Hepatocyte (in vitro differentiated cells): ENCODE results near the gene GNG7. TPM values are rescaled to one million over a fixed set of nuclear protein-coding genes. Genes with fewer than 3 reads are reported as not detected.

Experiments used
- DNase-seq: peaks from one replicate; pipeline ENCODE4 v3.0.0-alpha.2; 2016; ENCODE audit warnings: low spot score
- H2AFZ ChIP-seq: fragments of 200-600 bp; sonication (generic); 2 replicates; pipeline ENCODE4 v1.6.0; 2016; ENCODE audit warnings: antibody characterized with exemption, mild to moderate bottlenecking
- H3K27ac ChIP-seq: fragments of 200-600 bp; sonication (generic); 2 replicates; pipeline ENCODE4 v1.5.1; 2016; ENCODE audit warnings: mild to moderate bottlenecking
- H3K27me3 ChIP-seq: fragments of 200-600 bp; sonication (generic); 2 replicates; pipeline ENCODE4 v1.6.1; 2016
- H3K36me3 ChIP-seq: fragments of 200-600 bp; sonication (generic); replicated peaks from 2 replicates; pipeline ENCODE4 v1.5.1; 2016; ENCODE audit warnings: low read depth; ENCODE audit not compliant: insufficient read depth
- H3K4me1 ChIP-seq: fragments of 200-600 bp; sonication (generic); 2 replicates; pipeline ENCODE4 v1.5.1; 2016; ENCODE audit warnings: mild to moderate bottlenecking, moderate library complexity; ENCODE audit not compliant: insufficient read depth
- H3K4me2 ChIP-seq: fragments of 200-600 bp; sonication (generic); 2 replicates; pipeline ENCODE4 v1.6.0; 2016
- H3K4me3 ChIP-seq: fragments of 200-600 bp; sonication (generic); 2 replicates; pipeline ENCODE4 v1.5.1; 2016; ENCODE audit warnings: mild to moderate bottlenecking
- H3K79me2 ChIP-seq: fragments of 200-600 bp; sonication (generic); 2 replicates; pipeline ENCODE4 v1.6.0; 2017; ENCODE audit warnings: mild to moderate bottlenecking
- H3K9me2 ChIP-seq: fragments of 200-600 bp; sonication (generic); replicated peaks from 2 replicates; pipeline ENCODE4 v1.6.0; 2017; ENCODE audit warnings: mild to moderate bottlenecking; ENCODE audit not compliant: insufficient read depth
- H3K9me3 ChIP-seq: fragments of 200-600 bp; sonication (generic); 2 replicates; pipeline ENCODE4 v1.5.1; 2016; ENCODE audit warnings: low read depth, mild to moderate bottlenecking
- H4K20me1 ChIP-seq: fragments of 200-600 bp; sonication (generic); 2 replicates; pipeline ENCODE4 v1.6.0; 2016; ENCODE audit warnings: mild to moderate bottlenecking; ENCODE audit not compliant: insufficient read depth, poor library complexity, severe bottlenecking
- EZH2 ChIP-seq: fragments of 200-600 bp; sonication (generic); IDR thresholded peaks from 2 replicates; pipeline ENCODE4 v1.6.1; 2016; ENCODE audit warnings: antibody characterized with exemption, mild to moderate bottlenecking, borderline replicate concordance
- EZH2phosphoT487 ChIP-seq: fragments of 200-600 bp; sonication (generic); IDR thresholded peaks from one replicate; pipeline ENCODE4 v1.6.1; 2018; ENCODE audit warnings: antibody characterized with exemption, mild to moderate bottlenecking, low read depth, moderate library complexity; ENCODE audit not compliant: unreplicated experiment, severe bottlenecking
- WGBS: methylation state at CpG from one replicate; pipeline ENCODE4 v1.1.6; 2016; ENCODE audit warnings: low lambda C conversion rate; ENCODE audit errors: missing lambda C conversion rate; 5-methylcytosine and 5-hydroxymethylcytosine counted together
- polyA plus RNA-seq: library from polyadenylated mRNA; unstranded; fragments of >200 nt; fragmentation: Nextera tagmentation; extraction: Ambion mirVana; gene quantifications from 2 replicates; pipeline ENCODE4 v1.2.1, GENCODE V29; 2016
- total RNA-seq: library from RNA; depleted of rRNA; stranded (reverse); fragments of >200 nt; gene quantifications from 2 replicates; pipeline ENCODE4 v1.2.3, GENCODE V29; 2014
- TF ChIP-seq, protein P1 (sequence below): fragments of 200-600 bp; sonication (generic); IDR thresholded peaks from 2 replicates; pipeline ENCODE4 v1.5.1; 2016; ENCODE audit warnings: antibody characterized with exemption, mild to moderate bottlenecking; ENCODE audit not compliant: poor library complexity

The GNG7 gene
- total and polyA plus RNA-seq, 2 experiments from 2014 or later = 1.2 to 1.9 TPM

DNA sequence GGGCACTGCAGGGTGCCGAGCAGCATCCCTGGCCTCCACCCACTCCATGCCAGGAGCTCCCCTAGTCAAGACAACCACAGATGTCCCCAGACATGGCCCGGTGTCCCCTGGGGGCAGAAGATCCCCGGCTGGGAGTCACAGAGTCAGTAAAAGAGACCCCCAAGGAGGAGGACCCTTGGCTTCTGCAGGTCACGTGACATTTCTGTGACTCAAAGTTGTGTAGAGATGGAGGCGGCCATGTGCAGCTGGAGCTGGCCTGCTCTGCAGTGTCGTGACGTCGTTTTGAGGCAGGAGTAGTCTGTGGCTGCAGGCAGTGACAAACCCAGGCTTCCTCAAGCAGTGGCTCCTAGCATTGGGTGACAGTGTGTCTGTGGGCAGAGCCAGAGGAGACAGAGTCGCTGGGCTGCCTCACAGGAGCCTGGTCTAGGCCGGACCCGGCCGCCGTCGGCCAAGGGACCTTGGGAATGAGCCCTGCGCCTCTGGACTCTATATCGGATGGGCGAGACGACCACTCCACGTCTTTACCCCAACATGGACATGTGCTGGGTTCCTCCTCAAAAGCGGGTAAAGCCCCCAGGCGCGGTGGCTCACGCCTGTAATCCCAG, 26.4 kb upstream of the GNG7 start:
- Histone ChIP-seq H3K27ac (no peak overlapping the region), H3K27me3 (peaks cover 16% of the 10 kb centered on the region), H3K79me2 (no peaks in the 10 kb centered on the region), H3K4me2 (no peak overlapping the region), H3K4me3 (no peak overlapping the region), H2AFZ (no peak overlapping the region), H3K36me3 (no peaks in the 10 kb centered on the region), H3K9me3 (no peaks in the 10 kb centered on the region), H4K20me1 (no peaks in the 10 kb centered on the region), H3K4me1 (no peaks in the 10 kb centered on the region), H3K9me2 (no peaks in the 10 kb centered on the region)
- TF ChIP-seq EZH2 (no peak), EZH2phosphoT487 (no peak)
- TF ChIP-seq, protein P1, sequence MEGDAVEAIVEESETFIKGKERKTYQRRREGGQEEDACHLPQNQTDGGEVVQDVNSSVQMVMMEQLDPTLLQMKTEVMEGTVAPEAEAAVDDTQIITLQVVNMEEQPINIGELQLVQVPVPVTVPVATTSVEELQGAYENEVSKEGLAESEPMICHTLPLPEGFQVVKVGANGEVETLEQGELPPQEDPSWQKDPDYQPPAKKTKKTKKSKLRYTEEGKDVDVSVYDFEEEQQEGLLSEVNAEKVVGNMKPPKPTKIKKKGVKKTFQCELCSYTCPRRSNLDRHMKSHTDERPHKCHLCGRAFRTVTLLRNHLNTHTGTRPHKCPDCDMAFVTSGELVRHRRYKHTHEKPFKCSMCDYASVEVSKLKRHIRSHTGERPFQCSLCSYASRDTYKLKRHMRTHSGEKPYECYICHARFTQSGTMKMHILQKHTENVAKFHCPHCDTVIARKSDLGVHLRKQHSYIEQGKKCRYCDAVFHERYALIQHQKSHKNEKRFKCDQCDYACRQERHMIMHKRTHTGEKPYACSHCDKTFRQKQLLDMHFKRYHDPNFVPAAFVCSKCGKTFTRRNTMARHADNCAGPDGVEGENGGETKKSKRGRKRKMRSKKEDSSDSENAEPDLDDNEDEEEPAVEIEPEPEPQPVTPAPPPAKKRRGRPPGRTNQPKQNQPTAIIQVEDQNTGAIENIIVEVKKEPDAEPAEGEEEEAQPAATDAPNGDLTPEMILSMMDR = no peak
- WGBS = 89% methylated on average over 23 of the region's 23 CpGs
- no peak for DNase-seq

DNA sequence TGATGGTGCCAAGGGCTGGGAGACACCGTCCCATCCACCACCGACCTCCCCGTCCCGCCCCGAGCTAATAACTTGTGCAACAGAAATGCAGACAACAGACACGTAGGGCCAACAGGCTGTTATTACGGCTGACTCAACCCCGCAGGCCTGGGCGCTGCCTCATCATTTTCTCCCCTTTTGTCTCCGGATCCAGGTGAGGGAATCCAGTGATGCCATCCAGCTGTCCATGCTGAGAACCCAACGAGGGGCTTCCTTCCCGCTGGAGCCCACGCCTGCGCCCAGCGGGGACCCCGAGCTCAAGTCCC, 25.1 kb upstream of the GNG7 start:
- WGBS = 72% methylated on average over 16 of the region's 16 CpGs
- no peak for DNase-seq
- Histone ChIP-seq H3K9me3 (no peaks in the 10 kb centered on the region), H3K4me2 (no peak overlapping the region), H2AFZ (no peak overlapping the region), H3K4me1 (no peaks in the 10 kb centered on the region), H3K27me3 (peaks cover 20% of the 10 kb centered on the region), H3K9me2 (no peaks in the 10 kb centered on the region), H3K79me2 (no peaks in the 10 kb centered on the region), H3K4me3 (no peak overlapping the region), H4K20me1 (no peaks in the 10 kb centered on the region), H3K36me3 (no peaks in the 10 kb centered on the region), H3K27ac (no peak overlapping the region)
- TF ChIP-seq, protein P1 = no peak
- TF ChIP-seq EZH2 = no peak
- no peak for TF ChIP-seq EZH2phosphoT487

DNA sequence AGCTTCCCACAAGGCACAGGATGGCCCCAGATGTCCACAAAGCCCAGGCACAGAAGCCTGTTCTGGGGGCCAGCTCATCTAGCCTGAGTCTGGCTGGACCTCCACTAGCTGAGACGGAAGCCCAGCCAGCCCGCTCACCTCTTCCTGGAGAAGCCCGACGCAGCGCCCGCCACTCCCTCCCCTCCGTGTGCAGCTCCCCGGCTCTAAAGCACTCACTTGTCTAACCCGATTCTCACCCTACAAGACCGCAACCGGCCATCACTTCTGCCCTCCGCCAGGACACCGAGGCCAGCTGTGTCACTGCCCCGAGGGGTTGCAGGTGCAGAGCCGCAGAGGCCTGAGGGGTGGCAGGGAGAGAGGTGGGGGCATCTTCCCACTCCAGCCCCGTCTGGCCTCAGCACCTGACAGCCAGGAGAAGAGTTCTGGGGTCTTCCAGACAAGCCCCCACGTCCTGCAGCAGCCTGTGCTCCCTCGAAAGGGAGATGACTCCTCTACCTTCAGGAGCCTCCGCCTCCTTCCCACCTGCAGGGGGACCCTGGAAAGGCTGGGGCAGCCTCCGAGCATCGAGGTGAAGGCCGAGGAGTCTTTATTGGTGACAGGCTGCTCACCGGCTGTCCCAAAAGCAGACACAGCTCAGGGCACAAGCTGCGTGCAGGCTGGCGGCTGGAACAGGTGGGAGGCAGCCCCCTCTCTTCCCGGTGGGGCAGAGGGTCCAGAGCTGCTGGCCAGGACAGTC, 24.6 kb upstream of the GNG7 start:
- Histone ChIP-seq H3K27ac (no peak overlapping the region), H3K4me3 (no peak overlapping the region), H4K20me1 (no peaks in the 10 kb centered on the region), H3K27me3 (peaks cover 25% of the 10 kb centered on the region), H3K36me3 (no peaks in the 10 kb centered on the region), H2AFZ (no peak overlapping the region), H3K4me1 (no peaks in the 10 kb centered on the region), H3K9me2 (no peaks in the 10 kb centered on the region), H3K9me3 (no peaks in the 10 kb centered on the region), H3K4me2 (no peak overlapping the region), H3K79me2 (no peaks in the 10 kb centered on the region)
- TF ChIP-seq, protein P1 = no peak
- TF ChIP-seq EZH2phosphoT487 (no peak), EZH2 (no peak)
- WGBS = 43% methylated on average over 25 of the region's 26 CpGs
- no peak for DNase-seq
